ENCODE results near the gene CELF4. TPM values are rescaled to one million over a fixed set of nuclear protein-coding genes. Genes with fewer than 3 reads are reported as not detected.

The CELF4 gene
- total and polyA plus RNA-seq, 2 donors (not counting 3 experiments of a cell fraction or from before 2014, with no cell fraction given), result not detected

DNA sequence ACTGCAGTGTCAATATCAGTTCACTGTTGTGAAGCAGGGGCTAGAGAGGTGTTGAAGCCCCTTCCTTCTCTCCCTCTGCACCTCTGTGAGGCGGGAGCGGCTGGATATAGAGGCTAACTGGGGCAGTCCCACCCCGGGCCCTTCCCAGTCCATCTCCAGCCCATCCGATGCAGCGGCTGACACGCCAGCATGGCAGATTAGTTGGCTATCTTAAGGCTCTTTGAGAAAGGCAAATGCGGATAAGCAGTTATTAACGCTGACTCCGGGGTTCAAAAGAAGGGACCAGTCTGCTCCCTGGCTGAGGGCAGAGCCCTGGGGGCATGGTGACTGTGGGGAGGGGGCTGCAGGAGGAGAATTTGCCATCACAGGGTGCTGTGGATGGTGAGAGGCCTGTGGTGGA is 76.6 kb downstream of the CELF4 start:
- FAIRE-seq (no peak), DNase-seq (ENCODE audit: low read depth, low spot score) (no peak)
- ChIA-PET CTCF (no interaction called here), POLR2A (no interaction called here)
- Histone ChIP-seq H3K4me3 (replicated peaks in 1 of 3; ENCODE audit: insufficient read depth in 1 of 3, low read depth in 1 of 3, low read length in 3 of 3) (no peak overlapping the region), H3K36me3 (ENCODE audit: control insufficient read depth in 2 of 2, extremely low read depth in 1 of 2, insufficient read depth in 2 of 2, low read length in 2 of 2) (no peaks in the 10 kb centered on the region), H3K4me1 (ENCODE audit: control insufficient read depth, extremely low read depth, insufficient read depth, low read length) (peaks cover 8% of the 10 kb centered on the region), H3K9me1 (replicated peaks; ENCODE audit: control insufficient read depth, extremely low read depth, insufficient read depth, low read length) (no peaks in the 10 kb centered on the region), H3K9me3 (replicated peaks; ENCODE audit: control insufficient read depth, insufficient read depth, low read length) (no peaks in the 10 kb centered on the region), H3K27ac (ENCODE audit: insufficient read depth, low read depth, low read length) (no peak overlapping the region), H3K9ac (replicated peaks; ENCODE audit: extremely low read depth, insufficient read depth, low read length) (no peak overlapping the region), H4K20me1 (replicated peaks; ENCODE audit: control insufficient read depth, extremely low read depth, insufficient read depth, low read length) (no peaks in the 10 kb centered on the region), H3K79me2 (ENCODE audit: control insufficient read depth, insufficient read depth, low read length) (no peaks in the 10 kb centered on the region), H3K4me2 (ENCODE audit: insufficient read depth, low read length) (no peak overlapping the region), H3K27me3 (ENCODE audit: control insufficient read depth in 2 of 2, insufficient read depth in 2 of 2, low read length in 2 of 2) (peaks cover 2 to 17% of the 10 kb centered on the region in 2 experiments), H2AFZ (ENCODE audit: low read depth, low read length) (no peak overlapping the region)
- intact Hi-C loops (cut with micrococcal nuclease) (no loop called here), dilution Hi-C loops (cut with MboI; ENCODE audit: extremely low pct_ligation_motif_present, low sequenced_read_pairs) (no loop called here)
- TF ChIP-seq JUN (IDR thresholded peaks at IDR 0.05; ENCODE audit: borderline replicate concordance, insufficient read depth, insufficient read length, low read depth) (no peak), FOS (IDR thresholded peaks at IDR 0.05; ENCODE audit: borderline replicate concordance, insufficient read depth, low read length) (no peak), EZH2 (IDR thresholded peaks at IDR 0.05; ENCODE audit: borderline replicate concordance, low read depth, low read length, severe bottlenecking) (no peak), GATA2 (IDR thresholded peaks at IDR 0.05; ENCODE audit: insufficient read depth, insufficient read length, low read depth, low read length) (no peak), MYC (IDR thresholded peaks at IDR 0.05; ENCODE audit: low read depth, low read length) (no peak), POLR2A (IDR thresholded peaks at IDR 0.05; ENCODE audit: low read depth, low read length) (no peak), POLR2AphosphoS5 (IDR thresholded peaks at IDR 0.05; ENCODE audit: insufficient read depth, low read depth, low read length) (no peak)
- TF ChIP-seq, protein P1, sequence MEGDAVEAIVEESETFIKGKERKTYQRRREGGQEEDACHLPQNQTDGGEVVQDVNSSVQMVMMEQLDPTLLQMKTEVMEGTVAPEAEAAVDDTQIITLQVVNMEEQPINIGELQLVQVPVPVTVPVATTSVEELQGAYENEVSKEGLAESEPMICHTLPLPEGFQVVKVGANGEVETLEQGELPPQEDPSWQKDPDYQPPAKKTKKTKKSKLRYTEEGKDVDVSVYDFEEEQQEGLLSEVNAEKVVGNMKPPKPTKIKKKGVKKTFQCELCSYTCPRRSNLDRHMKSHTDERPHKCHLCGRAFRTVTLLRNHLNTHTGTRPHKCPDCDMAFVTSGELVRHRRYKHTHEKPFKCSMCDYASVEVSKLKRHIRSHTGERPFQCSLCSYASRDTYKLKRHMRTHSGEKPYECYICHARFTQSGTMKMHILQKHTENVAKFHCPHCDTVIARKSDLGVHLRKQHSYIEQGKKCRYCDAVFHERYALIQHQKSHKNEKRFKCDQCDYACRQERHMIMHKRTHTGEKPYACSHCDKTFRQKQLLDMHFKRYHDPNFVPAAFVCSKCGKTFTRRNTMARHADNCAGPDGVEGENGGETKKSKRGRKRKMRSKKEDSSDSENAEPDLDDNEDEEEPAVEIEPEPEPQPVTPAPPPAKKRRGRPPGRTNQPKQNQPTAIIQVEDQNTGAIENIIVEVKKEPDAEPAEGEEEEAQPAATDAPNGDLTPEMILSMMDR (IDR thresholded peaks at IDR 0.05; ENCODE audit: extremely low read depth in 1 of 2, insufficient read depth in 1 of 2, low read depth in 1 of 2, low read length in 2 of 2), result no peak
- TF ChIP-seq, protein P2, sequence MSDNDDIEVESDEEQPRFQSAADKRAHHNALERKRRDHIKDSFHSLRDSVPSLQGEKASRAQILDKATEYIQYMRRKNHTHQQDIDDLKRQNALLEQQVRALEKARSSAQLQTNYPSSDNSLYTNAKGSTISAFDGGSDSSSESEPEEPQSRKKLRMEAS (IDR thresholded peaks at IDR 0.05; ENCODE audit: insufficient read depth, insufficient read length), result no peak
- BruUV-seq (replicated peaks), result no TSS peak
